ENCODE results near the gene IFNE. TPM values are rescaled to one million over a fixed set of nuclear protein-coding genes. Genes with fewer than 3 reads are reported as not detected.

The IFNE gene
- total RNA-seq, 1 donor from 2014 or later = 2.0 TPM

DNA sequence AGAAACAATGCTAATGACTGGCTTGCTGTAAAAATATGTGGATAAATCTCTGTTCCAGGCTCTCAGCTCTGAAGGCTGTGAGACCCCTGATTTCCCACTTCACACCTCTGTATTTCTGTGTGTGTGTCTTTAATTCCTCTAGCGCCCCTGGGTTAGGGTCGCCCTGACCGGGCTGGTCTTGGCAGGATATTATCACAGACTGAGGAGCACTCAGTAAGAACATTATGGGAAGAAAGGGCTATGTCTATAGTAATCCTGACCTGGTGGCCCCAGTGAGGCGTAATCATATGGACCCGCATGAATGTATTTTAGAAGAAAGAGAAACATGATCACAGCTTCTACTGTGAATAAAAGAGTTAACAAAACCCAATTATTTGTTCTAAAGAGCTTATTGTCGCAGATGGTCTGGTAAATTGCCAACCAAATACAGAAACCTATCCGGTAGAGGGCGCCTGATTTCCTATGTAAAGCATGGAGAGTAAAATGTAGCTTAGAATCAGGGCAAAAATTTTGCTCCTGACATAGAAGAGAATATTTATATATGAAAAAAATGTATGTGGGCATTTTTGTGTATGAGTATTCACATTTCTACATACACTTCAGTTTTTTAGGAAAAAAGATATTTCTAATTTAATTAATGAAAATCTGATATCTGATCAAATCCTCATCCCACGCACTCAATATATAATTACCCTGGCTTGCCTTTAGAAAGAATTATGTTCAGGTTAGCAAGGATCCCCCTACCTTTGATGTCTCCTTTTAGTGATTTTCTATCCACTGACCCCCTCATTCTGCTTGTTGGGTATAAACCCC, 47.7 kb downstream of the IFNE start:
- H3K4me1 Mint-ChIP-seq = no peaks in the 10 kb centered on the region
- no peak overlapping the region for H3K4me3 Mint-ChIP-seq
- H3K27ac Mint-ChIP-seq = no peak overlapping the region
- TF ChIP-seq, protein P1, sequence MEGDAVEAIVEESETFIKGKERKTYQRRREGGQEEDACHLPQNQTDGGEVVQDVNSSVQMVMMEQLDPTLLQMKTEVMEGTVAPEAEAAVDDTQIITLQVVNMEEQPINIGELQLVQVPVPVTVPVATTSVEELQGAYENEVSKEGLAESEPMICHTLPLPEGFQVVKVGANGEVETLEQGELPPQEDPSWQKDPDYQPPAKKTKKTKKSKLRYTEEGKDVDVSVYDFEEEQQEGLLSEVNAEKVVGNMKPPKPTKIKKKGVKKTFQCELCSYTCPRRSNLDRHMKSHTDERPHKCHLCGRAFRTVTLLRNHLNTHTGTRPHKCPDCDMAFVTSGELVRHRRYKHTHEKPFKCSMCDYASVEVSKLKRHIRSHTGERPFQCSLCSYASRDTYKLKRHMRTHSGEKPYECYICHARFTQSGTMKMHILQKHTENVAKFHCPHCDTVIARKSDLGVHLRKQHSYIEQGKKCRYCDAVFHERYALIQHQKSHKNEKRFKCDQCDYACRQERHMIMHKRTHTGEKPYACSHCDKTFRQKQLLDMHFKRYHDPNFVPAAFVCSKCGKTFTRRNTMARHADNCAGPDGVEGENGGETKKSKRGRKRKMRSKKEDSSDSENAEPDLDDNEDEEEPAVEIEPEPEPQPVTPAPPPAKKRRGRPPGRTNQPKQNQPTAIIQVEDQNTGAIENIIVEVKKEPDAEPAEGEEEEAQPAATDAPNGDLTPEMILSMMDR (IDR thresholded peaks at IDR 0.05; ENCODE audit: unreplicated experiment) = no peak
- H3K9me3 Mint-ChIP-seq = peaks cover 5% of the 10 kb centered on the region
- no peak for DNase-seq (ENCODE audit: low spot score in 2 of 2, unreplicated experiment in 2 of 2)
- H3K36me3 Mint-ChIP-seq = no peaks in the 10 kb centered on the region
- H3K27me3 Mint-ChIP-seq (ENCODE audit: low read depth) = no peaks in the 10 kb centered on the region

GRCh38 chr9:21432672-21433425, 49.3 kb downstream of the IFNE start:
- Mint-ChIP-seq H3K27ac (no peak overlapping the region), H3K36me3 (no peaks in the 10 kb centered on the region), H3K4me1 (no peaks in the 10 kb centered on the region), H3K9me3 (peaks cover 5% of the 10 kb centered on the region), H3K4me3 (no peak overlapping the region), H3K27me3 (ENCODE audit: low read depth) (no peaks in the 10 kb centered on the region)
- TF ChIP-seq, protein P1 (IDR thresholded peaks at IDR 0.05; ENCODE audit: unreplicated experiment) = no peak
- DNase-seq (ENCODE audit: low spot score in 2 of 2, unreplicated experiment in 2 of 2) = no peak

Small RNA genes within 50 kb of the gene (microRNA-seq; reads per million reads assigned to microRNA genes)
- 4,593 reads per million, percentile 91 among the genes with 10 or more reads in this experiment for gene MIR31

Other genes with a start within 250 kb of the IFNE start
- gene IFNA14, start 242.3 kb downstream of the IFNE start, total RNA-seq = not detected in 3 replicates
- not detected in 3 replicates for gene IFNA5, start 177.0 kb downstream of the IFNE start, total RNA-seq
- 36.7 to 37.5 TPM (median 36.9 TPM) in 3 replicates for gene KLHL9, start 146.9 kb downstream of the IFNE start, total RNA-seq
- 0.14 TPM in 1 of 3 replicates, not detected in the others for gene IFNA6, start 131.4 kb downstream of the IFNE start, total RNA-seq
- 0.60 to 1.0 TPM (median 0.66 TPM) in 3 replicates for gene IFNA13, start 114.3 kb downstream of the IFNE start, total RNA-seq
- 0.34 to 0.62 TPM (median 0.58 TPM) in 3 replicates for gene IFNA2, start 96.9 kb downstream of the IFNE start, total RNA-seq
- gene IFNA8, start 73.2 kb downstream of the IFNE start, total RNA-seq = not detected in 3 replicates
- not detected in 3 replicates for gene IFNA1, start 41.9 kb downstream of the IFNE start, total RNA-seq

All from mesothelial cell of epicardium (in vitro differentiated cells).